NCI-H510A (cell line): ENCODE measurements around the gene ADCY2.

Experiments
- DNase-seq: peaks from one replicate; lab custom pipeline; 2025; lab: John Stamatoyannopoulos, UW

ADCY2 gene

GRCh38 chr5:7503564-7503963, 107.6 kb downstream of the ADCY2 start:
- DNase-seq: no peak

GRCh38 chr5:7515284-7515914, 119.5 kb downstream of the ADCY2 start:
- no peak for DNase-seq

DNA sequence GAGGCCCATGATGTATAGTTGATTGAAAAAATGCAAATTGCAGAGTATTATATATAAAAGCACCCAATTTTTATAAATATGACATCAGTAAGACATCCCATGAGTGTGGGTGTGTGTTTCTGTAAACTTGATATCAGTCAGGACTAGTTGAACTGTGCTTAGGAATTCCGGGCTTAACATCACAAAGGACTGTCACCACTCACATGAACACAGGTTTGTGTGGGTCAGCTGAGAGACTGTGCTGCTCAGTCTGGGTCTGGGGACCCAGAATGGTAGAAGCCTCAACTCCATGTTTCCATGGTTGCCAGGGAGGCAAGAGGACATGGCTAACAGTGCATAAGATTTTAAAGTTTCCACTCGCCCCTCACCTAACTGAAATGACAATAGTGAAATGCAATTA, 120.3 kb downstream of the ADCY2 start:
- no peak for DNase-seq

DNA sequence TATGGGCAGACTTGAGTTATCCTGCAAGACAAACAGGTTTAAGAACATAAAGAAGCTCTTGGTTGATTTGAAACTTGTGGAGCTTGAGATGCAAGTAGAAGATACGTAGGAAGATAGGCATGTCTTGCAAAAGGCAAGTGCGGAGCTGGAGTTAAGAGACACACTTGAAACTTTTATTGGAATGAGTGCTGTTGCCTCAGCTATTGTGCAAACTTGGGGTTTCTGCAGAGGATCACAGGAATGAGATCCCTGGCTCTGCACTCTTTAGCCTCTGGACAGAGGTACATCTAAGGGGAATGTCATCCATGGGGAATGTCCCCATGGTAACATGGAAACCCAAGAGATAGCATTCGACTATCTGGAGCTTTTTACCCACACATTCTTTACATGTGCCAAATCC, 121.1 kb downstream of the ADCY2 start:
- no peak for DNase-seq

DNA sequence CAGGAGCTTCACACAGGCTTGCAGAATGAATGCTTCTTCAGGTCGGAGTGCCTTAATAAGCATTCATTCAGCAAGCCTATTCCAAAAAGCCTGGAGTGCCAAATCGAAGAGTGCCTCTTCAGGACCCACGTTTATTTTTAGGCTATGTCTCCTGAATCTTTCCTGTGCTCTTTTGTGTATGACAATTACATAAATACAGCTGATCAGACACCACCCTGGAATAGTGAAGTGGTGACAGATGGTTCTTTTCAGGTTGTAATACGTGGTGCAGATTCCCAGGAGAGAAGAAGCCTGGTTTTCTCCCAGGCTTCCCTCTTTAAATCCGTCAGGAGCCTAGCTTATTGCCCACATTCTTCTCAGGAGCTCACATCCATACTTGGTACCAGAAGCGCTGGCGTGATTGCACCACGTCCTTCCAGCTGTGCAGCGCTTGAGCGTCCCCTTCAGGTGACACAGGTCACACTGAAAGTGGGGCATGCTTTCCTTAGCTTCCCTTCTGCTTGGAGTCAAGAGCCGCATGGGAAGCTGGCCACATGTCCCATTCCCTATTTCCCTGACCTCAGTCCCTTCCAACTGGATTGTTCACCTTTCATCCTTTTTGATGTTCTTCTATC, 123.1 kb downstream of the ADCY2 start:
- peak; percentile 64 for DNase-seq

DNA sequence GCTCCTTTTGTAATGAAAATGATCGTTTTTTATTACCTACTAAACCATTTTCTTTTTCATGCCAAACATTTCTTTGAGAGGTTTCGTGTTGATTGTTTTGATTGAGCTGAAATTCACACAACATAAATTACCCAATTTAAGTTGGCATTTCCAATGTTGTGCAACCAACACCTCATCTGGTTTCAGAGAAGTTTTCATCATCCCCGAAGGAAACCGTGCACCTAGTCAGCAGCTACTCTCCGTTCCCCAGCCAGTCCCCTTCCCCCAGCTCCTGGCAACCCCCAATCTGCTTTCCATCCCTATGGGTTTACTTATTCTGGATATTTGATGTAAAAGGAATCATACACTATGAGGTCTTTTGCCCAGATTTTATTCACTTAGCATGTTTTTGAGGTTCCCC, 123.6 kb downstream of the ADCY2 start:
- no peak for DNase-seq

DNA sequence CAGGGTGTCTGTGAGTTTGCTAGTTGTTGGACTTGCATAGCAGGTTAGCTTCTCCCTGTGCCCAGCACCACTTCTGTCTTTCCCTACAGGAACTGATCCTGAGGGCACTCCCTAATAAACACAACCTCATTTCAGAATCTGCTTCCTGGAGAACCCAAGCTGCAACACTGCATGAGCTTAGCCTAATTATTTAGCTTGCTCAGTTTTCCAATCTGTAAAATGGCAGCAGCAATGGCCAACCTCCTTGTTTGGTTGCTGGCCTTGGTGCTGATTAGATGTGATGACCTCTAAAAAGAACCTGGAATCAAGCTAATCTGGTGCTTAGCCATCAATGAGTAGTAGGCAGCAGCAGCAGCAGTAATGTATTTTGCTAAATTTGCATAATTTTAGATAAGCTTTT, 133.9 kb downstream of the ADCY2 start:
- no peak for DNase-seq

DNA sequence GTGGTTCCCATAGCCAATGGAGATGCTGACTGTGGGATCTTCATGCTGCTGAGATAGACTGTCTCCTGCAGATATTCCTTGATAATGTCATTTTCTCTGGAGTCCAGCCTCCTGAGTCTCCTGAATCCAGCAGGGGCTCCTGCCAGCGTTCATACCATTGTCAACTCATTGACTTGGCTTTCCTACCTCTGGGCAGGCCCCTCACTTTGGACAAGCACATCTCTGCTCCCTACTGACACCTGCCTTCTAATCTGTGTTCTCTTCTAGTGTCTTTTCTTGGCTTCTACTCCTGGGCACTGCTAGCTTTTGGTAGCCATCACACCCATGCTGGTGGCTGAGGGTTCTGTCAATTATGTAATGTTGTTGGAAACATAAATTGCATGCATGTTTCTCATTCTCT, 138.0 kb downstream of the ADCY2 start:
- peak; percentile 30 for DNase-seq

DNA sequence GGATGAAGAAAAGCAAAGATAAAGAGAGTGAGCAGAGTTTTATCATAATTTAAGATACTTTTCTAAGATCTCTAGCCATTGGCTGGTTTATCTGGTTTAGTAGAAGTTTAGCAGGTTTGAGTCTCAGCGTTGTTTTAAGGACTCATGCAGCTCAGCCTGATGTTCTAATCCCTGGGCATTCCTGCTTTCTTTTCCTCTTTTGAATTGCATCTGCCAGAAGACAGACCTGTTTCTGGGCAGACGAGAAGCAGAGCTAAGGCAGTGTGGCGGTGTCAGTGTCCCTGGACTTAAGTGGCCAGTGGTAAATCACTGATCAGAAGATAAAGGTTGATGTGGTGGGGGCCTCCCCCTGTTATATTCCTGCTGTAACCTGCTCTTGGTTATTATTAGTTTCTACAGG, 138.6 kb downstream of the ADCY2 start:
- DNase-seq: no peak

DNA sequence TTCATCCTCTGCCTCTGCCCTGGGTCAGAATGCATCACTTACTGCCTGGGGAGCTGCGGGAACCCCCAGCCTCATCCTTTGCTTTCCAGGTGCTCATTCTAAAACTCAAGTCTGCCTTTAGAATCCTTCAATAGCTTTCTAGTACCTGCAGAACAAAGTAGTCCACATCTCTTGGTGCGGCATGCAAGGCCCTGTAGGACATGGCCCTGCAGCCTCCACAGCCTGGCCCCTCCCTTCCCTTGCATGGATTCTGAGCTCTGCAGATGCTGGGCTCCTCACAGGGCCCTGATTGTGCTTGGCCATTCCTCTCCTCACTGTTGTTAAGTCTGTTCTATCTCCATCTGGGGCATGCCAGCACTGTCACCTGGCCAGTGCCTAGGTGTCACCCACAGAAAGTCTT, 141.6 kb downstream of the ADCY2 start:
- no peak for DNase-seq

GRCh38 chr5:7539571-7539970, 143.6 kb downstream of the ADCY2 start:
- DNase-seq: no peak

GRCh38 chr5:7540736-7541485, 145.0 kb downstream of the ADCY2 start:
- peak; percentile 84 for DNase-seq

DNA sequence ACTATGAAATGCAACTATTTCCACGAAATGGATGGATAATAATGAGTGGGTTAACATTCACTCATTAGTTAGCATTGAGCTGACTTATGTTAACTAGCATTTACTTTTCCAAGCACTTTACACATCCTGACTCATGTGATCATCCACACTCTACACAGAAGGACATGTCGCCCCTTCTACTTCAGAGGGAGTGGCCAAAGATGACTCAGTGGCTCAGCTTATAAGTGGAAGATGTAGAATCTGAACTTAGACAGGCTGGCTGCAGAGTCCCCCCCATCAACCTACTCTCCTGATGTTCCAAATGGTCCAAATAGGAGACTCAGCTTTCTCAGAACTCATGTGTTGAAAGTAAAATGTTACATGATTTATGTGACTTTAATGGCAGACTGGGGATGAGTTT, 146.0 kb downstream of the ADCY2 start:
- DNase-seq: no peak

- DNase-seq: no peak
Measured at GRCh38 chr5:7546555-7546954, 150.6 kb downstream of the ADCY2 start.

- no peak for DNase-seq
Measured at GRCh38 chr5:7548596-7548995, 152.7 kb downstream of the ADCY2 start.

- no peak for DNase-seq
Measured at GRCh38 chr5:7565559-7565958, 169.6 kb downstream of the ADCY2 start.

GRCh38 chr5:7576023-7576715, 180.2 kb downstream of the ADCY2 start:
- DNase-seq: no peak

- DNase-seq: no peak
Measured at GRCh38 chr5:7577381-7577780, 181.4 kb downstream of the ADCY2 start.

DNA sequence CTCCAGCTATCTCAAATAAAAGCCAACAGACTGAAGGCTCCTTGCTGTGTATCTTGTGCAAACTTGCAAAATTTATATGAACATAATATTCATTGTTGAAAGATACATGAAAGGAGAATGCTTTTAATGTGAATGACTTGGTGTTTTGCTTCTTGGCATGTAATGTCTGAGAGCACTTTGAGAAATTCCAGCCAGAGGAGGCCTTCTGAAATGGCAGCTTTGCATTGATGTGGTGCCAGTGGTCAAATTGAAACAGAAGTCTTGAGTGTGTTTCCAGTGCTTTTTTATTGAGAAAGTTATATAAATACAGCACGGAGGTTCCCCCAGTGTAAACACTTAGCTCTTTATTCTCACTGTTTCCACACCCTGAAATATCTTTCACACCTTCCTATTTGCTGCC, 182.1 kb downstream of the ADCY2 start:
- no peak for DNase-seq

DNA sequence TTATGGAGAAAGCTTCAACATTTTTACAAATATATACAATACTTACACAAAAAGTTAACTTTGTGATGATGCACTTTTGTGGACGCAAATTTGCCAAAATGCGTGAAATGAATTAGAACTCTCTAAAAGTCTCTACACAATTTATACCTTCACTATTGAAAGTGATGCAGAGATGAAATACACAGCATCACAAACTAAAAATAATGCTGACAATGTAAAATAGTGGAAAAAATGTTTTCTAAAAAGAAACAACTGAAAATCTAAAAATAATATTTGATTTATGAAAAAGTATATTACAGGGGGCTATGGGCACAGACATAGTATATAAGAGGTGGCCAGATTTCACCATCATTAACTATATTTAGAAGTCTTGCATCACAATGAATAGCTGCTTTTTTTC, 188.8 kb downstream of the ADCY2 start:
- DNase-seq: no peak

DNA sequence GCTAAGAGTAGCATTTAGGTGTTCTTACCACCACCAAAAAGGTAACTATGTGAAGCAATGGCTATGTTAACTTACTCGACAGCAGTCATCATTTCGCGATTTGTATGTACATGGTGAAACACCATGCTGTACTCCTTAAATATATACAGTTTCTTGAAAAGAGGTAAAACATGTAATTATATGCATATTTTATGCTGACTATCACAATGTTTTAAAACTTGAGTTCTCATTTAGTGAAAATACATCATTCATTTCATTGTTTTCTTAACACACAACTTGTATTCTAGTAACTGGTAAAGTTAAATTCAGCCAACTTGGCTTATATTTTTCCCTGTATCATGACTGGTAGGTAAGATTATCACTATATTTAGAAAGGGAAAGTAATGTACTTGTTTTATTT, 189.9 kb downstream of the ADCY2 start:
- no peak for DNase-seq

- peak; percentile 46 for DNase-seq
Measured at GRCh38 chr5:7586480-7586879, 190.5 kb downstream of the ADCY2 start.

GRCh38 chr5:7589800-7590199, 193.9 kb downstream of the ADCY2 start:
- no peak for DNase-seq
